ENCODE results near the gene MKNK2.

Gene MKNK2

GRCh38 chr19:2027361-2027760 is 23.7 kb downstream of the MKNK2 start:
- DNase-seq (ENCODE audit: low read depth in 3 of 3) = no peak

DNA sequence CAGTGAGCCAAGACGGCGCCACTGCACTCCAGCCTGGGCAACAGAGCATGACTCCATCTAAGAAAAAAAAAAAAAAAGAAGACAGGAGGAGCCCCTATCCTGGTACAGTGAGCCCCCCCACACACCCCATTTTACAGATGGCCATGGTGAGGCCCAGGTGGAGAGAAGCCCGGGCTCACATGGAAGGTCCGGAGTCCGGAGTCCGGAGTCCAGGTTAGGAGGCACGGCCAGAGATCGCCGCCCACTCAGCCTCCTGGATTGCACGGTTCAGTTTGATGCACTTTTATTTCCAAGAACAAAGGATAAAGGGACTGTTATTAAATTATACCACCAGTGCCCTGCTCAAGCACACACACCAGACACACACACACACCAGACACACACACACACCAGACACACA is 24.3 kb downstream of the MKNK2 start:
- DNase-seq (ENCODE audit: low read depth in 3 of 3) = no peak

DNA sequence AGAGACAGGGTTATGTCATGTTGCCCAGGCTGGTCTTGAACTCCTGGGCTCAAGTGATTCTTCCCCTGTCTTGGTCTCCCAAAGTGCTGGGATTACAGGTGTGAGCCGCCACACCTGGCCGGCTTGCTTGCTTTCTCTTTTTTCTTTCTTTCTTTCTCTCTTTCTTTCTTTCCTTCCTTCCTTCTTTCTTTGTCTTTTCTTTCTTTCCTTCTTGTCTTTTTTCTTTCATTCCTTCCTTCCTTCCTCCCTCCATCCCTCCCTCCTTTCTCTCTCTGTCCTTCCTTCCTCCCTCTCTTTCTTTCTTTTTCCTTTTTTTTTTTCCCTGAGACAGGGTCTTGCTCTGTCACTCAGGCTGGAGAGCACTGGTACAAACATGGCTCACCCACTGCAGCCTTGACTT is 28.8 kb downstream of the MKNK2 start:
- no peak for DNase-seq (ENCODE audit: low read depth in 3 of 3)

DNA sequence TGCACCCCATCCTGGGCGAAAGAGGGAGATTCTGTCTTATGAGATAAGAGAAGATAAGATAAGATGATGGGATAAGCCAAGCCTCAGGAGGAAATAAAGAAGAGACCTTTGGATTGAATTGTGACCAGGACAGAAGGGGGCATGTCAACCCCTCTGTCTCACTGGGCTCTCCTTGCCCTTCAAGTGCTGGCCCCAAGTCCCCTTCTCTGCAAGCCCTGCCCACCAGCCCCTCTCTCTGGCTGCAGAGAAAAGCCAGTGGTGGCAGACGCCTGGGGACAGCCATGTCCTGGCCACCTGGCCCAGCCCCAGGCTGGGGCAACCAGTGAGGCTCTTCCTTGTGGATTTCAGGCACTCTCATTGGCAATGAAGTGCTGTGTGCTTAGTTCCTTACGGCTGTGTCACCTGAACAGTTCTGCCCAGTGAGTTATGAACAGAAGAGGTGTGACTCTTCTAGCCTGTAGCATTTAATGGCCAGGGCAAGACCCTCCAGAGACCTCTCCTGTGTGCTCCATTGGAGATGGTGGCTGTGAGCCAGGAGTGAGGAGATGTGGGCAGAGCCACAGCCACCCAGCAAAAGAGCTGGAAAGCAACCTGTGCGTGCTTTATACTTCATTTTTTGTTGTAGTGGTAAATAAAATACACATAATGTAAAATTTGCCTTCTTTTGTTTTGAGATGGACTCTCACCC is 29.4 kb downstream of the MKNK2 start:
- no peak for DNase-seq (ENCODE audit: low read depth in 3 of 3)

DNA sequence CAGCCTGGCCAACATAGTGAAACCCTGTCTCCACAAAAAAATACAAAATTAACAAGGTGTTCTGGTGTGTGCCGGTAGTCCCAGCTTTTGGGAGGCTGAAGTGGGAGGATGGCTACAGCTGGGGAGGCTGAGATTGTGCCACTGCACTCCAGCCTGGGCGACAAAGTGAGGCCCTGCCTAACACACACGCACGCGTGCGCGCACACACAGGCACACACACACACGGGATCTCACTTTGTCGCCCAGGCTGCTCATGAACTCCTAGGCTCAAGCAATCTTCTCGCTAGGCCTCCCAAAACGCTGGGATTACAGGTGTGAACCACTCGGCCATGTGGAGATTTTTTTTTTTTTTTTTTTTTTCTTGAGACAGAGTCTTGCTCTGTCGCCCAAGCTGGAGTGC is 32.3 kb downstream of the MKNK2 start:
- no peak for DNase-seq (ENCODE audit: low read depth in 3 of 3)

DNA sequence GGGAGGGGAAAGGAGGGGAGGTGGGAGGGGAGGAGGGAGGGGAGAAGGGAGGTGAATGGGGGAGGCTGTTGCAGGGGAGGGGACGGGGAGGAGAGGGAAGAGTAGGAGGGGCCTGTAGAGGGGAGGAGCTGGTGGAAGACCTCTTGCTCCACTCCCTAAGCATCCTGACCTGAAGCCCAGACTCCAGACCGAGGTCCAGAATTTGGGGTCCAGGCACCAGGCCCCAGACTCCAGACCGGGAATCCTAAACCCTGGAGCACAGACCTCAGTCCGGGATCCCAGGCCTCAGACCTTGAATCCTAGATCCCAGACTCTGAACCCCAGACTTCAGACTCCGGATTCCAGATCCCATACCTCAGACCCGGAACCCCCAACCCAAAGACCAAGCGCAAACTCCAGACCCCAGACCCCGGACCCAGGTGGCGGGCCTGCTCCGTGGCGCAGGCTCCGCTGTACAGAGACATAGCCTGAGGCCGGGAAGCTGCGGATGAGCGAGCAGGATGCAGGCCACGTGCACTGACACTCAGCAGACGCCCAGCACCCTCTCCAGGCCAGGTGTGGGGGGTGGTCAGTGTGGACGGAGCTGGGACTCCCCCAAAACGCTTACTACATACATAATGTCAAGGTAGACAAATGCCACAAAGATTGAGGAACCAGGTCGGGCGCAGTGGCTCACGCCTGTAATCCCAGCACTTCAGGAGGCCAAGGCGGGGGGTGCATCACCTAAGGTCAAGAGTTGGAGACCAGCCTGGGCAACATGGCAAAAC is 34.8 kb downstream of the MKNK2 start:
- peak in 1 of 3 experiments; percentile 47 for DNase-seq (ENCODE audit: low read depth in 3 of 3)

DNA sequence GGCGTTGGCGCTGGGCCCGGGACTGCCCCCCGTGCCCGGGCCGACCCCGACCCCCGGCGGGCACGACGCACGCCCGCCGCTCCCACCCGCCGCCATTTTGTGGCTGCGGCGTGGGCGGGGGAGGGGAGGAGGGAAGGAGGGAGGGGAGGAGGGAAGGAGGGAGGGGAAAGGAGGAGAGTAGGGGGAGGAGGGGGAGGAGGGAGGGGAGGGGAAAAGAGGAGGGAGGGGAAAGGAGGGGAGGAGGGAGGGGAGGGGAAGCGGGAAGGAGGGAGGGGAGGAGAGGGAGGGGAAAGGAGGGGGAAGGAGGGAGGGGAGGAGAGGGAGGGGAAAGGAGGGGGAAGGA is 35.5 kb downstream of the MKNK2 start, which contains the start of gene BTBD2:
TSS of gene BTBD2 (minus strand) at position 107 of the 343 bp plus-strand sequence. CDS start at position 96, 11 bp downstream.
- DNase-seq (ENCODE audit: low read depth in 3 of 3) = peak; percentile 39 to 59 (median 45)

- DNase-seq (ENCODE audit: low read depth in 3 of 3) = no peak
Measured at GRCh38 chr19:2014731-2015607, 36.1 kb downstream of the MKNK2 start.

DNA sequence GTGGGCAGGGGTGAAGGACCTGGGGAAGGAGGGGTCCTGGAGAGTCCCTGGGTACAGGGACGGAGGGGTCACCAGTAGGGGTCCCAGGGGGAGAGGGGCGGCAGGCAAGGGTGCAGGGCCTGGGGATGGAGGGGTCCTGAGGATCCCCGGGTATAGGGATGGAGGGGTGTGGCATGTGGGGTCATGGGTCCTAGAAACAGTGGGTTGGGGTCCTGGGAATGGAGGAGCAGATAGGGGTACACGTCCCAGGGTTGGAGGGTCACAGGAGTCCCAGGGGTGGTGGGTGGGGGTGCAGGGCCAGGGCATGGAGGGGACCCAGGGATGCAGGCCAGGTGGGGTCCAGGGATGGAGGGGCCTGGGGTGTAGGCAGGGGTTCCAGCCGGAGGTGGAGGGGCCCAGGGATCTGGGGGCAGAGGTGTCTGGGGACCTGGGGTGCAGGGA is 36.9 kb downstream of the MKNK2 start:
- DNase-seq (ENCODE audit: low read depth in 3 of 3) = no peak

GRCh38 chr19:2013683-2013961 is 37.4 kb downstream of the MKNK2 start:
- DNase-seq (ENCODE audit: low read depth in 3 of 3) = no peak

DNA sequence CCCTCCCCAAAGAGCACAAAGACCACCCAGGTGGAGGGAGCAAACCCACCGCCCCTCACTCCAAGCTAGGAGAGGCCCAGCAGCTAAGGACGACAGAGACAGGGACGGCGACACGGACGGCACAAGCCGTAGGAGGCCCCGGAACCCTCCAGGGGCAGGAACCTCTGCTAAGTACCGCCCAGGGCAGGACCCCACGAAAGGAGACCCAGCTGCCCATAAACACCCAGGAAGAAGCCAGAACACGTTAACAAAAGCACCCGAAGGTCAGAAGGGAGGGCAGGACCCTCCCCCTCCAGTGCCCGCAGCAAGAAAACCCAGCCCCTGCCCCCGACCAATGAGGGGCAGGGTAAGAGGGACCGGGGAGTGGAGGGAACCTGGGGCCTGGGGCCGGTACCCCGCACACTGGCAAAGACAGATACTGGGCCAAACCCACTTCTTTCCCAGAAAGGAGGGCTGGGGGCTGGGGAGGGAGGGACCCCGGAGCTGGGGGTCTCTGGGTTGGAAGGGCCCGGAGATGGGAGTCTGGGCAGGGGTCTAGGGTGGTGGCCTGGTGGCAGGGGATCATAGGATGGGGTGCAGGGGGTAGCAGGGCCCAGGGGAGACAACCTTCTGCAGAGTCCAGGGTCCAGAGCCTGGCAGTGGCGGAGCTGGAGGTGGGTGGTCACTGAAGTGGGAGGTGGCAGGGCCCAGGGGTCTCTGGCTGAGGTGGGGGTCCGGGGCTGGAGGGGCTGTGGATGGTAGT is 37.9 kb downstream of the MKNK2 start:
- no peak for DNase-seq (ENCODE audit: low read depth in 3 of 3)

- DNase-seq (ENCODE audit: low read depth in 3 of 3) = no peak
Measured at GRCh38 chr19:2011169-2011568, 39.9 kb downstream of the MKNK2 start.

DNA sequence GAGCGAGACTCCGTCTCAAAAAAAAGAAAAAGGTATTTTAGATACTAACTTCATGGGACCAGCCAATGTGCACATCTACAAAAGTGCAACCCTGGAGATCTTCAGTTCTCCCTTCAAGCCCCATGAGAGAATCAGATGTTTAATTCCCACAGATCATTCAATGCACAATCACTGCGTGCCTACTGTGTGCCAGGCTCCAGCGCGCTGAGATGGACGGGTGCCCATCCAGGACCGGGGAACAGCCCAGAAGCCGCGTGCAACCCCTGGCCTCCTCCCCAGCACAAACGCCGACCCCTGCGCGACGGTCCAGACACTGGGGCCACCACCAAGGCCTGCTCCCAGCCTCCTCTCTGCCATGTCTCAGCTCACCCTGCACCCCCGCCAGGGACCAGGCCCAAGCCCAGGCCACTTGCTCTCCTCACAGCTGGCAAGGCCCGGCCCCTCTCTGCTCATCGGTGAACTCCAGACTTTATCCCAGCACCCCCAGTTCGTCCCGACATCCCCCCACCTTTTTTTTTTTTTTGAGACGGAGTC is 40.8 kb downstream of the MKNK2 start:
- no peak for DNase-seq (ENCODE audit: low read depth in 3 of 3)

DNA sequence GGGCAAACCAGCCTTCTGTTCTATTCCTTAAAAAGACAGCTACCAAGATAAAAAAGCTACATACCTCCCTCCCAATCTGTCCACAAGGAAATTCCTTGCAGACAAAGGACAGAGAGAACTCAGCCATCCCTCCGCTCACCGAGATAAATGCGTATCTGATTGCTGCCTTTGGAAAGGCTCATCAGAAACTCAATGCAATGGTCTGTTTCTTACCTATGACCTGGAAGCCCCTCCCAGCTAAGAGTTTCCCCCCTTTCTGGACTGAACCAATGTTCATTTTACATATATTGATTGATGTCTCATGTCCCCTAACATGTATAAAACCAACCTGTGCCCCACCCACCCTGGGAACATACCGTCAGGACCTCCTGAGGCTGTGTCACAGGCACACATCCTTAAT is 47.2 kb downstream of the MKNK2 start:
- DNase-seq (ENCODE audit: low read depth in 3 of 3) = no peak

- DNase-seq (ENCODE audit: low read depth in 3 of 3) = no peak
Measured at GRCh38 chr19:1999856-2000515, 51.1 kb downstream of the MKNK2 start.

DNA sequence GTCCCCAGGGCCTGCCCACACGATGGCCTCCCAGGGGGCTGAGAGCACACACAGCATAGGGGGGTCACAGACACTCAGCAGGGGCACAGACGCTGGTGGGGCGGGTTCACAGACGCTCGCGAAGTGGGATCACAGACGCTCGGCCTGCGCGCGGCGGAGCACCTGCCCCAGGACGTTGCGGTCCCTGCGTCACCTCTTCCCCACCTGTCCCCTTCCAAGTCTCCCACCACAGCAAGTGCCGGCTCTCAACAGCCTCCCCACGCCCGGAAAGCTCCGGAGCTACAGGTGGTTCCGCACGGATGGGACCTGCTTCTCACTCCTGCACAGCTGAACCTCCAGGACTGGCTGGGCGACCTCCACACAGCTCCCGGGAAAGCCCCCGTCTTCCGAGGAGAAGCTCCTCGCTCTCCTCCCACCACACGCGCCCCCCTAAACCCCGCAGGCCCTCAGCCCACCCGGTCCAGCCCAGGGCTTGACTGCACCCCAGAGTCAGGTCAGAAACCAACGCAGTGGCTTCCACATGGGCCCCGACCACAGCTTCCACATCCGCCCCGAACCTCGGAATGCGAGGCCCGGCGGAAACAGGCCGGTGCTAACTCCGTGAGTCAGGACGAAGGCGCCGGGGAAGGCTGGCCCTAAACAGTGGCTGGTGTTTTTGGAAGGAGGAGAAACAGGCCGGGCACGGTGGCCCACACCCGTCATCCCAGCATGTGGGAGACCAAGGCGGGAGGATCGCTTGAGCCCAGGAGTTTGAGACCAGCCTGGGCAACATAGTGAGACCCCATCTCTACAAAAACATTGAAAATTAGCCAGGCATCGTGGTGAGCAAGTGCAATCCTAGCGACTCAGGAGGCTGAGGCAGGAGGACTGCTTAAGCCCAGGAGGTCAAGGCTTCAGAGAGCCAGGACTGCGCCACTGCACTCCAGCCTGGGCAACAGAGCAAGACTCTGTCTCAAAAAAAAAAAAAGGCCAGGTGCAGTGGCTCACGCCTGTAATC is 52.0 kb downstream of the MKNK2 start:
- DNase-seq (ENCODE audit: low read depth in 3 of 3) = no peak

DNA sequence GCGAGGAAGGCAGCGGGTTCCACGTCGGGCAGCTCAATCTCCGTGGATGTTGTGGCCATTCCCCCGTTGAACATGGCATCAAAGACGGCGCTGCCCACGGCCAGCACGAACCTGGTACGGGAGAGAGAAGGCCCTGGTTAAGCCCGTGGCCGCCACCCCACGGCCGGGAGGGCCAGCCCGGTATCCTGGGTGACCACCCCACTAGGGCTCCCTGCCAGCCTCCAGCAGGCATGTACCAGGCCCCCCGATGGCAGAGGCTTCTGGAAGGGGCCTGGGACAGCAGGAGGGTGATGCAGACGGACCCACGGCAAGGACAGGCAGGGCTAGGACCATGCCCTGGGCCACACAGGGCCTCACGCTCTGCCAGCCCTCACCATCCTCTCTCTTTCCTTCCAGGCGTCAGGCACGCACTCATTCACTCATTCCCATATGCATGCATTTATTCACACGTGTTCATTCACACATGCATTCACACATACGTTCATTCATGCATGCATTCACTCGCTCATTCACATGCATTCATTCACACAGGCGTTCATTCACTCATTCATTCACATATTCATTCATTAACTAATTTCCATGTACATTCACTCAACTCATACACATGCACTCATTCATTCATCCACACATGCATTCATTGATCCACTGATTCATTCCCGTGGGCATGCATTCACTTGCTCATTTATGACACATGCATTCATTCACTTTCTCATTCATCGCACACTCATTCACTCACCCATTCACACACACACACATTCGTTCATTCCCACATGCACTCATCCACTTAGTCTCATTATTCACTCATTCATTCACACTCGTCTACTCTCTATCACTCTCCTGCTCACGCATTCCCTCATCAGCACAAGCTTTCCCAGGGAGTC is 53.5 kb downstream of the MKNK2 start:
- no peak for DNase-seq (ENCODE audit: low read depth in 3 of 3)

DNA sequence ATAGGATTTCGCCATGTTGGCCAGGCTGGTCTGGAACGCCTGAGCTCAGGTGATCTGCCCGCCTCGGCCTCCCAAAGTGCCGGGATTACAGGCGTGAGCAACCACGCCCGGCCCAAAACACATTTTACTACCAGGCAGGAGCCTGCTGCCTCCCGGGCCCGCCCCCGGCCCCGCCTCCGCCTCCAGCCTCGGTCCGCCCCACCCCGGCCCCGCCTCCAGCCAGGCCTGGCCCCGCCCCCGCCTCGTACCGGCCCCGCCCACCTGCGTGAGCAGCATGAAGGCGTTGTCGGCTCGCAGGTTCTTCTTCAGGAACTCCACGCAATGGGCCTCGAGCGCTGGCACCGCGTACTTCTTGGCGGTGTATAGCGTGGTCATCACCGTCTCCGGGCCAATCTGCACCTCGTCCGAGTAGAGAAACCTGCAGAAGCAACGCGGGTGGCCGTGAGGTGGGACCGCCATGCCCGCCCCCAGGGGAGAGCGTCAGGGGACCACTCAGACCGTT is 58.2 kb downstream of the MKNK2 start:
- no peak for DNase-seq (ENCODE audit: low read depth in 3 of 3)

Measured in stimulated activated CD4-positive, alpha-beta T cell treated with anti-CD3 and anti-CD28 coated beads, TNF-alpha, amount 100 ng/mL, for 4 hours (primary cell).